Measurements from ENCODE around the gene PTPRH. TPM values are rescaled to one million over a fixed set of nuclear protein-coding genes. Genes with fewer than 3 reads are reported as not detected.

Gene PTPRH
- polyA plus RNA-seq, 1 of the 3 experiments (the other 2 are of a cell fraction) = 1.1 TPM

DNA sequence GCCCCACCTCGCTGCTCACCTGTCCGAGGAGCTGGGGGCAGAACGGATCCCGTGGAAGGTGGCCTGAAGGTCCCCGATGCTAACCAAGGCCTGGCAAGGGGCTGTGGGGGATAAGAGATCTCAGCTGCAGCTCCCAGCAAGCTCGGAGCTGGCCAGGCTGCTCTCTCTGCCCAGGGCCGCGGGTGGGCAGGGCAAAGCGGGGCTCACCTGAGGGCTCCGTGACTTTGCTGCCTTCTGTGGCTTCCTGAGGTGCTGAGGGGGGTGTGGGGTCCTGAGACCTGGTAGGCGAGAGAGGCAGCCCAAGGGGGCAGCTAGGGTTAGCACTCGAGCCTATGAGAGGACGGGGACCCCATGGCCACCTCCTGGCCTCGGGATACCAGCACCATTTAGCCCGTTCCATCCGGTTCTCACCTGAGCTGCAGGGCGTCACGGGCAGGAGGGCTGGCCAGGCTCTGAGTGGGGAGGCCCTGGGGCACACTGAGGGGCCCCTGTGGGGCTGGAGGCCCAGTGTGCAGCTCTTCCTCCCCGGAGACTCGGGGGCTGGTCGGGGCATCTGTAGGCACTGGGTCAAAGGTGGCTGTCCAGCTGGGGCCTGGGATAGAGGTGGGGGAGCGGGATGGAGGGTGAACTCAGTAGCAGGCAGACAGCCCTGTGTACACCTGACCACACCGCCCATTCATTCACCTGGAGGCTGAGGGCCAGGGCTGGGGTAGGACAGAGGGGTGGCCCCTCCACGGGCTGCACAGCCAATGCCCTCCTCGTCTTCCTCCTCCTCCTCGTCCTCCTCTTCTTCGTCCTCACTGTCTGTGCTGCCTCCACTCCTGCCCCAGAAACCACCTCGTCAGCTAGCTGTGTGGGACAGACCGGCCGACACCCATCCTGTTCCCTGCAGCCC lies 22.3 kb upstream of the PTPRH start (continued):
- TF ChIP-seq ZBTB33 (IDR thresholded peaks at IDR 0.05; ENCODE audit: borderline replicate concordance, low read depth) = no peak
- no peak for TF ChIP-seq TAF1 (IDR thresholded peaks at IDR 0.05; ENCODE audit: borderline replicate concordance, low read depth, low read length)

DNA sequence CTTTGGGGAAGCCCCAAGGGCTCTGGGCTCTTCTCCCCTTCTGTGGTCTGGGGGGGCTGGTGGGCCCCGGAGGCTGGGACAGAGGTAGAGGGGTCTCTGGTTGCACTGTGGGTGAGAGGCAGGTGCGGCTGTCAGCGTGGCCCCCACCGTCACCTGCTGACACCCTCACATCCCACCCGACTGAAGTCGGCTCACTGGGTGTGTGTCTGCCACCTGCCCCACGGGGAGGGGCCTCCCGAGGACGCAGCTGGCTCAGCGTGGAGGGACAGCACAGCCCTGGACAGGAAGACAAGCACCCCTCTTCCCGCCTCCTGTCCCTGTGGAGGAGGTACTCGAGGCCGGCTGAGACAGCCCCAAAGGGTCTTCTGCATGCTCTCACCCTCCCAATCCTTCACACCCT lies 21.5 kb upstream of the PTPRH start:
- Histone ChIP-seq H3K4me1 (ENCODE audit: control insufficient read depth in 1 of 2, insufficient read depth in 2 of 2, low read depth in 1 of 2, low read length in 1 of 2) (peaks cover 0 to 35% of the 10 kb centered on the region in 2 experiments; a peak in 1 of 4 replicates), H3F3A (replicated peaks; ENCODE audit: insufficient read depth) (no peaks in the 10 kb centered on the region), H3K9ac (no peak overlapping the region), H3K4me3 (ENCODE audit: low read depth in 2 of 2, low read length in 1 of 2) (no peak overlapping the region), H4K20me1 (ENCODE audit: insufficient read depth) (peaks cover 12% of the 10 kb centered on the region; the same call in 1 of the 2 replicates), H3K4me2 (no peak overlapping the region), H3K79me2 (ENCODE audit: insufficient read depth) (no peaks in the 10 kb centered on the region), H3K36me3 (replicated peaks in 1 of 2; ENCODE audit: control insufficient read depth in 1 of 2, insufficient read depth in 2 of 2, low read length in 1 of 2) (peaks cover 8 to 68% of the 10 kb centered on the region in 2 experiments), H3K9me3 (no peaks in the 10 kb centered on the region), H3K9me2 (no peaks in the 10 kb centered on the region), H3K27me3 (ENCODE audit: insufficient read depth) (no peaks in the 10 kb centered on the region), H3K27ac (ENCODE audit: low read depth in 2 of 2, low read length in 1 of 2) (no peak overlapping the region), H2AFZ (ENCODE audit: low read depth) (no peak overlapping the region)
- ChIA-PET CTCF (interaction anchor here (1.9 kb wide), 1 partner anchor 90 kb away, joined by 7 read pairs; no protein-coding TSS in a partner anchor), POLR2A (no interaction called here)
- TF ChIP-seq MXI1 (IDR thresholded peaks at IDR 0.05; ENCODE audit: low read depth, low read length) = no peak
- no peak for TF ChIP-seq SIN3A (IDR thresholded peaks at IDR 0.05; ENCODE audit: borderline replicate concordance, low read depth, low read length)
- TF ChIP-seq, protein P1, sequence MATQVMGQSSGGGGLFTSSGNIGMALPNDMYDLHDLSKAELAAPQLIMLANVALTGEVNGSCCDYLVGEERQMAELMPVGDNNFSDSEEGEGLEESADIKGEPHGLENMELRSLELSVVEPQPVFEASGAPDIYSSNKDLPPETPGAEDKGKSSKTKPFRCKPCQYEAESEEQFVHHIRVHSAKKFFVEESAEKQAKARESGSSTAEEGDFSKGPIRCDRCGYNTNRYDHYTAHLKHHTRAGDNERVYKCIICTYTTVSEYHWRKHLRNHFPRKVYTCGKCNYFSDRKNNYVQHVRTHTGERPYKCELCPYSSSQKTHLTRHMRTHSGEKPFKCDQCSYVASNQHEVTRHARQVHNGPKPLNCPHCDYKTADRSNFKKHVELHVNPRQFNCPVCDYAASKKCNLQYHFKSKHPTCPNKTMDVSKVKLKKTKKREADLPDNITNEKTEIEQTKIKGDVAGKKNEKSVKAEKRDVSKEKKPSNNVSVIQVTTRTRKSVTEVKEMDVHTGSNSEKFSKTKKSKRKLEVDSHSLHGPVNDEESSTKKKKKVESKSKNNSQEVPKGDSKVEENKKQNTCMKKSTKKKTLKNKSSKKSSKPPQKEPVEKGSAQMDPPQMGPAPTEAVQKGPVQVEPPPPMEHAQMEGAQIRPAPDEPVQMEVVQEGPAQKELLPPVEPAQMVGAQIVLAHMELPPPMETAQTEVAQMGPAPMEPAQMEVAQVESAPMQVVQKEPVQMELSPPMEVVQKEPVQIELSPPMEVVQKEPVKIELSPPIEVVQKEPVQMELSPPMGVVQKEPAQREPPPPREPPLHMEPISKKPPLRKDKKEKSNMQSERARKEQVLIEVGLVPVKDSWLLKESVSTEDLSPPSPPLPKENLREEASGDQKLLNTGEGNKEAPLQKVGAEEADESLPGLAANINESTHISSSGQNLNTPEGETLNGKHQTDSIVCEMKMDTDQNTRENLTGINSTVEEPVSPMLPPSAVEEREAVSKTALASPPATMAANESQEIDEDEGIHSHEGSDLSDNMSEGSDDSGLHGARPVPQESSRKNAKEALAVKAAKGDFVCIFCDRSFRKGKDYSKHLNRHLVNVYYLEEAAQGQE (IDR thresholded peaks at IDR 0.05; ENCODE audit: low read depth, low read length) = no peak
- DNase-seq = no peak
- 93% methylated on average over 8 of the region's 13 CpGs for WGBS (ENCODE audit: low lambda C conversion rate)

DNA sequence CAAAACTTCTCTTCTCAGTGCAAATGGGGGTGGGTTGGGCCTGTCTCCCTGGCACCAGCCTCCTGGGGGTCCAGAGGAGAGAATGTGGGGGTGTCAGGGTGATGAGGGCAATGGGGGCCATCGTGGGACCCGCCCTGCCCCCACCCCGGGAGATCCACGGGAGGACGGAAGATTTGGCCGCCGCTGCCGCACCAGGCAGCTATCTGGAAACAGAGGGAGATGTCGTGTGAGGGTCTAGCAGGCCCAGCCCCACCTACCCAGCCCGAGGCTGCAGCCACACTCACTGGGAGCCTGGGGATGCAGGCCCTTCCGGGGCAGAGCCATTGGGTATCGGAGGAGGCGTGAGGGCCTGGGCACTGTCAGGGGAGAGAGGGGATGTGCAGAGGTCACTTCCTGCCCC lies 21.0 kb upstream of the PTPRH start:
- Histone ChIP-seq H2AFZ (ENCODE audit: low read depth) (no peak overlapping the region), H3K4me1 (ENCODE audit: control insufficient read depth in 1 of 2, insufficient read depth in 2 of 2, low read depth in 1 of 2, low read length in 1 of 2) (peaks cover 0 to 36% of the 10 kb centered on the region in 2 experiments; a peak in 1 of 4 replicates), H3K27ac (ENCODE audit: low read depth in 2 of 2, low read length in 1 of 2) (no peak overlapping the region; a peak in 1 of 4 replicates), H3K79me2 (ENCODE audit: insufficient read depth) (no peaks in the 10 kb centered on the region), H3F3A (replicated peaks; ENCODE audit: insufficient read depth) (no peaks in the 10 kb centered on the region), H3K4me3 (ENCODE audit: low read depth in 2 of 2, low read length in 1 of 2) (no peak overlapping the region), H3K9me2 (no peaks in the 10 kb centered on the region), H3K9ac (no peak overlapping the region), H3K4me2 (no peak overlapping the region), H3K36me3 (replicated peaks in 1 of 2; ENCODE audit: control insufficient read depth in 1 of 2, insufficient read depth in 2 of 2, low read length in 1 of 2) (peaks cover 7 to 70% of the 10 kb centered on the region in 2 experiments), H3K9me3 (no peaks in the 10 kb centered on the region), H4K20me1 (ENCODE audit: insufficient read depth) (peaks cover 16% of the 10 kb centered on the region; the same call in 1 of the 2 replicates), H3K27me3 (ENCODE audit: insufficient read depth) (no peaks in the 10 kb centered on the region)
- DNase-seq = no peak
- WGBS (ENCODE audit: low lambda C conversion rate) = 90% methylated on average over 12 of the region's 13 CpGs
- ChIA-PET POLR2A (no interaction called here), CTCF (interaction anchor here (1.0 kb wide), 1 partner anchor 89 kb away, joined by 3 read pairs; no protein-coding TSS in a partner anchor)
- no peak for TF ChIP-seq RAD21 (IDR thresholded peaks at IDR 0.05; ENCODE audit: low read length)
- TF ChIP-seq, protein P2, sequence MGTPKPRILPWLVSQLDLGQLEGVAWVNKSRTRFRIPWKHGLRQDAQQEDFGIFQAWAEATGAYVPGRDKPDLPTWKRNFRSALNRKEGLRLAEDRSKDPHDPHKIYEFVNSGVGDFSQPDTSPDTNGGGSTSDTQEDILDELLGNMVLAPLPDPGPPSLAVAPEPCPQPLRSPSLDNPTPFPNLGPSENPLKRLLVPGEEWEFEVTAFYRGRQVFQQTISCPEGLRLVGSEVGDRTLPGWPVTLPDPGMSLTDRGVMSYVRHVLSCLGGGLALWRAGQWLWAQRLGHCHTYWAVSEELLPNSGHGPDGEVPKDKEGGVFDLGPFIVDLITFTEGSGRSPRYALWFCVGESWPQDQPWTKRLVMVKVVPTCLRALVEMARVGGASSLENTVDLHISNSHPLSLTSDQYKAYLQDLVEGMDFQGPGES (IDR thresholded peaks at IDR 0.05; ENCODE audit: low read depth, low read length) = no peak
- TF ChIP-seq NRF1 (IDR thresholded peaks at IDR 0.05; ENCODE audit: low read depth, low read length) = no peak
- no peak for TF ChIP-seq MEF2A (IDR thresholded peaks at IDR 0.05; ENCODE audit: borderline replicate concordance, low read depth)
- no peak for TF ChIP-seq EP300 (IDR thresholded peaks at IDR 0.05; ENCODE audit: borderline replicate concordance in 1 of 2, low read depth in 1 of 2, low read length in 1 of 2)
- TF ChIP-seq CTCF (IDR thresholded peaks at IDR 0.05) = no peak
- TF ChIP-seq RCOR1 (IDR thresholded peaks at IDR 0.05; ENCODE audit: low read length) = no peak
- no peak for TF ChIP-seq TAF1 (IDR thresholded peaks at IDR 0.05; ENCODE audit: borderline replicate concordance, low read depth, low read length)
- no peak for TF ChIP-seq YY1 (IDR thresholded peaks at IDR 0.05; ENCODE audit: low read depth)
- no peak for TF ChIP-seq FOXJ3 (CRISPR knock-in tag; IDR thresholded peaks at IDR 0.05)

Data from SK-N-SH (cell line).